HFFc6 (cell line): Measurements from ENCODE around the gene LMO2. TPM values are rescaled to one million over a fixed set of nuclear protein-coding genes. Genes with fewer than 3 reads are reported as not detected.
"Not testable (repeated sequence)": the region's sequence is repeated elsewhere in the genome, so short reads cannot be mapped to it uniquely, and the experiment has no call there.

Source experiments
- DNase-seq: peaks from one replicate; pipeline ENCODE4 v3.0.0-alpha.2; 2018
- H3K27ac Mint-ChIP-seq: 2 replicates; pipeline ENCODE4 v1.8.0; 2020; ENCODE audit warnings: mild to moderate bottlenecking, mixed read lengths
- H3K27me3 Mint-ChIP-seq: 2 replicates; pipeline ENCODE4 v1.8.0; 2021; ENCODE audit warnings: mild to moderate bottlenecking, moderate library complexity, mixed read lengths; ENCODE audit not compliant: insufficient read depth
- H3K36me3 Mint-ChIP-seq: 2 replicates; pipeline ENCODE4 v1.8.0; 2021; ENCODE audit warnings: low read depth, mixed read lengths
- H3K4me1 Mint-ChIP-seq: 2 replicates; pipeline ENCODE4 v1.8.0; 2020; ENCODE audit warnings: low read depth, mixed read lengths
- H3K4me3 Mint-ChIP-seq: 2 replicates; pipeline ENCODE4 v1.8.0; 2020; ENCODE audit warnings: mild to moderate bottlenecking, moderate library complexity, mixed read lengths
- H3K9me3 Mint-ChIP-seq: 2 replicates; pipeline ENCODE4 v1.8.0; 2020; ENCODE audit warnings: mild to moderate bottlenecking, mixed read lengths
- CTCF ChIP-seq: fragments of 200-600 bp; sonication (generic); IDR thresholded peaks from 2 replicates; pipeline ENCODE4 v1.5.0; 2021; ENCODE audit warnings: antibody characterized with exemption, mild to moderate bottlenecking
- total RNA-seq, 6 experiments: library from RNA; stranded (reverse); fragmentation: NEBNext Ultra II Directional; extraction: Animal tissue kit (Norgen Biotek cat#: 25700); gene quantifications; 2 replicates in 1 of 6; 3 replicates in 5 of 6; pipeline ENCODE4 v1.2.3, GENCODE V29; 2021

Gene LMO2
- total RNA-seq, 6 experiments from 2014 or later = 0.11 to 0.30 (median 0.15) TPM; not detected in 2

DNA sequence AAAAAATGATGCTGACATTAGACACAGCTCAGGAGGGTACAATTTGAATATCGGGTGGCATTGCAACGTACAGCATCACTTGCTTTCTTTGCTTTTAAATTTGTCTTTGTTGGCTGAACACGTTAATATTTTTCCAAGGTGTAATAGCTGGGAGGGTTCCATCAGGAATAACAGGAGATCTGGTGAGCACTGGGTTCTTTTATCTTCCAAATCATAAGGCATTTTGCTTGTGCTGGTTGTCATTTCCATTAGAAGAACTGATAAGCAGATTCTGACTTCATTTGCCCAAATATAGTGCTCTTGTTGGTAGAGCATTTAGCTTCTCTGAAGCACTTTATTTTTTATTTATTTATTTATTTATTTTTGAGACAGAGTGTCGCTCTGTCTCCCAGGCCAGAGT, 48.9 kb downstream of the LMO2 start:
- TF ChIP-seq CTCF = no peak
- DNase-seq = no peak
- Mint-ChIP-seq H3K27me3 (peaks cover 47% of the 10 kb centered on the region), H3K27ac (no peak overlapping the region), H3K4me1 (no peaks in the 10 kb centered on the region), H3K36me3 (no peaks in the 10 kb centered on the region), H3K4me3 (no peak overlapping the region), H3K9me3 (no peaks in the 10 kb centered on the region)

- no peak for TF ChIP-seq CTCF
- no peak overlapping the region for H3K27ac Mint-ChIP-seq
- H3K9me3 Mint-ChIP-seq = no peaks in the 10 kb centered on the region
- no peak overlapping the region for H3K4me3 Mint-ChIP-seq
- H3K4me1 Mint-ChIP-seq = no peaks in the 10 kb centered on the region
- no peaks in the 10 kb centered on the region for H3K36me3 Mint-ChIP-seq
- DNase-seq = no peak
- H3K27me3 Mint-ChIP-seq = peaks cover 42% of the 10 kb centered on the region
Observed at GRCh38 chr11:33842236-33842915, 49.5 kb downstream of the LMO2 start.

- not testable (repeated sequence) for H3K36me3 Mint-ChIP-seq, H3K27ac Mint-ChIP-seq, H3K4me3 Mint-ChIP-seq, DNase-seq, H3K9me3 Mint-ChIP-seq
- H3K4me1 Mint-ChIP-seq = peaks cover 19% of the 10 kb centered on the region
- peaks cover 44% of the 10 kb centered on the region for H3K27me3 Mint-ChIP-seq
Observed at GRCh38 chr11:33838234-33838633, 53.6 kb downstream of the LMO2 start.

GRCh38 chr11:33837334-33837733, 54.5 kb downstream of the LMO2 start:
- not testable (repeated sequence) for H3K9me3 Mint-ChIP-seq, H3K4me3 Mint-ChIP-seq
- H3K27me3 Mint-ChIP-seq = peaks cover 39% of the 10 kb centered on the region

GRCh38 chr11:33835143-33835878, 56.6 kb downstream of the LMO2 start:
- Mint-ChIP-seq H3K4me3 (0 out of 2 replicates have a peak overlapping the region, but pooled peaks have one; percentile 17), H3K9me3 (no peaks in the 10 kb centered on the region), H3K4me1 (peaks cover 28% of the 10 kb centered on the region), H3K27me3 (peaks cover 22% of the 10 kb centered on the region), H3K27ac (no peak overlapping the region), H3K36me3 (no peaks in the 10 kb centered on the region)
- peak; percentile 77 for TF ChIP-seq CTCF
- peak; percentile 84 for DNase-seq

More at GRCh38 chr11:33837334-33837733, 54.5 kb downstream of the LMO2 start:
- DNase-seq, H3K36me3 Mint-ChIP-seq, H3K27ac Mint-ChIP-seq: not testable (repeated sequence)
- peaks cover 19% of the 10 kb centered on the region for H3K4me1 Mint-ChIP-seq

GRCh38 chr11:33832676-33833075, 59.2 kb downstream of the LMO2 start:
- H3K27ac Mint-ChIP-seq = no peak overlapping the region
- no peaks in the 10 kb centered on the region for H3K36me3 Mint-ChIP-seq
- DNase-seq = no peak

More at GRCh38 chr11:33832676-33833075, 59.2 kb downstream of the LMO2 start:
- H3K4me3 Mint-ChIP-seq = no peak overlapping the region
- H3K27me3 Mint-ChIP-seq = peaks cover 13% of the 10 kb centered on the region
- H3K9me3 Mint-ChIP-seq = no peaks in the 10 kb centered on the region
- H3K4me1 Mint-ChIP-seq = peaks cover 38% of the 10 kb centered on the region
- TF ChIP-seq CTCF = no peak
